GM19455 (cell line): Measurements from ENCODE around the gene PPP2R5B.
A peak's percentile ranks its signal among the peaks of the same experiment; 100 is the strongest.

Experiments
- ATAC-seq: cut with Tn5 transposase; IDR thresholded peaks from one replicate; pipeline ENCODE4 v1.9.1; 2021; ENCODE audit not compliant: unreplicated experiment

Gene PPP2R5B

GRCh38 chr11:64906314-64906635 lies 18.2 kb upstream of the PPP2R5B start:
- no peak for ATAC-seq

DNA sequence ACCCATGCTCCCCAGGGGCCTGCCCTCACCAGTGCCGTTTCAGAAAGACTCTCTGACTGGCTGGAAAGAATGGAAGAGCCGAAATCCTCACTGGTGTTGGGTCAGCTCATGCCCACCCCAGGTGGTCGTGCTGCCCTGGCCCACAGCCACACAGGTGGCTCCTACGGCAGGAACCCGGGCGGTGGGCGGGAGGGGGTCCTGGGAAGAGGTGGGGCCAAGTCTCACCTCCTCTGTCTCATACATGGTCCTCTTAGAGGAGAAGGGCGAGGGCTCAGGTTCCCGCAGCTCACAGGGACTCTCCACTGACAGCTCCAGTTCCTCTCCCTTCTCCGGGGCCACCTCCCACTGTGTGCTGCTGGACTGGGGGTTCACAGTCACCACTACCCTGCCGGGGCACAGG lies 15.7 kb upstream of the PPP2R5B start:
- no peak for ATAC-seq

- ATAC-seq = no peak
These were observed 14.7 kb upstream of the PPP2R5B start for GRCh38 chr11:64909653-64910343.

GRCh38 chr11:64910451-64911093 lies 13.9 kb upstream of the PPP2R5B start:
- no peak for ATAC-seq

DNA sequence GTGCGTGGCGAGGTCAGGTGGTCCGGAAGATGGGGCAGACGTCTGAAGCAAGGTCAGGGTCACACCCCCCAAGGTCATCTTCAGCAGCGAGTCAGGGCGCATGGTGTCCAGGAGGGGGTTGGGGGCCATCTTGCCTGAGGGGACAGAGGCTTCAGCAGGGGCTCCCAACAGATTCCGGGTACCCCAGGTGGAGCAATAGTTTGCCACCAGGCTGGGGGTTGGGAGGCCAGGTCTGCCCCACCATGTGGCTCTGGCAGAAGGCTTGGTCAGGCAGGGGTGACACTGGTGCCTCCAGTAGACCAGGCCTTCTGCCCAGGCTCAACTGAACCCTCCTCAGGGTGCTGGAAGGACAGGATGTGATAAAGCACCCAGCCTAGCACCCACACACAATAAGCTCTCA lies 13.3 kb upstream of the PPP2R5B start:
- no peak for ATAC-seq

DNA sequence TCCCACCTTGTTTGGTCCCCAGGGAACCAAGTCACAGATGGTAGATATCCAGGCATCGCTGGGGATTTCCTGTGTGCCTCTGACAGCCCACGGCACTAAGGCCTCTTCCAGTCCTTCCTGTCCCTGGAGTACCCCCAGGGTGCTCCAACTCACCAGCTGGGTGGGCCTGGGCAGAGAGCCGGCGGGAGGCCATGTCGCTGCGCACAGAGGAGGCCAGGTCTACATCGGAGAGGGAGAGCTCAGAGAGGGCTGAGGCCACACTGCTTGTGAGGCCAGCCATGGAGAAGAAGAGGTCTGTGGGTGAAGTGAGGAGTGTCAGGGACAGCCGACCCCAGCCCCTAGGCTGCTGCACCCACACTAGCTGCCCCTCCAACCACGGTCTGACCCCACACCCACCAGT lies 12.8 kb upstream of the PPP2R5B start:
- ATAC-seq = no peak

GRCh38 chr11:64913171-64913727 lies 11.2 kb upstream of the PPP2R5B start:
- no peak for ATAC-seq

GRCh38 chr11:64914123-64914522 lies 10.4 kb upstream of the PPP2R5B start:
- no peak for ATAC-seq

GRCh38 chr11:64915376-64915887 lies 9.1 kb upstream of the PPP2R5B start:
- no peak for ATAC-seq

DNA sequence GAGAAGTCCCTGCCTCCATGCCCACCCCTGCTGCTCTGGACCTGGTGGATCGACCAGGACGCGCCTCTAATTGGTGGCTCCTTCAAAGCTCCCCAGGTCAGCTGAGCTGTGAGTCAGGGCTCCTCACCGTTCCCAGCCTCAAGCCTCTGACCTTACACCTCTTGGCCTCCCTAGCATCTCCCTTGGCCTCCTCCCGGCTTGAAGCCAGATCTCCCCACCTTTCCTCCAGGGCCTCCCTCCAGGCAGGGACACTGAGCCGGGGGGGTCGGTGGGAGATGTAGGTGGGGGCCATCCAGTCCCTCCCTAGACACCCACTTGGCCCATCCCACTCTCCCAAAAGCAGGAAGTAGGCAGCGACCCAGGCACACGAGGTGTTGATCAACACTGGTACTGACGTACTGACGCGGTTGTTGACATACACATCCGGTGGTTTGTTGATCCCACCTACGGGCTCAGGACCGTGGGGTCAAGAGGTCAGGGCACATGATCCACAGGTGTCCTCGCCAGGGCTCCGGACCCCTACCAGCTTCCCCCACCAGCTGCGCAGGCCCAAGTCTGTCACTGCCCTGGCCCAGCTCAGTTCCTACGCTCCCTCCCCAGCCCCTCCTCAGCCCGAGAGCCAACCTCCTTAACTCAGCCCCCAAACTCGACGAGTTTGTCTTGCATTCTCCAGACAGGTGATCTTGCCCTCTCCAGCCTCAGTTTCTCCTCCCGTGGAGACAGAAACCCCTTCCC lies 8.3 kb upstream of the PPP2R5B start:
- no peak for ATAC-seq

DNA sequence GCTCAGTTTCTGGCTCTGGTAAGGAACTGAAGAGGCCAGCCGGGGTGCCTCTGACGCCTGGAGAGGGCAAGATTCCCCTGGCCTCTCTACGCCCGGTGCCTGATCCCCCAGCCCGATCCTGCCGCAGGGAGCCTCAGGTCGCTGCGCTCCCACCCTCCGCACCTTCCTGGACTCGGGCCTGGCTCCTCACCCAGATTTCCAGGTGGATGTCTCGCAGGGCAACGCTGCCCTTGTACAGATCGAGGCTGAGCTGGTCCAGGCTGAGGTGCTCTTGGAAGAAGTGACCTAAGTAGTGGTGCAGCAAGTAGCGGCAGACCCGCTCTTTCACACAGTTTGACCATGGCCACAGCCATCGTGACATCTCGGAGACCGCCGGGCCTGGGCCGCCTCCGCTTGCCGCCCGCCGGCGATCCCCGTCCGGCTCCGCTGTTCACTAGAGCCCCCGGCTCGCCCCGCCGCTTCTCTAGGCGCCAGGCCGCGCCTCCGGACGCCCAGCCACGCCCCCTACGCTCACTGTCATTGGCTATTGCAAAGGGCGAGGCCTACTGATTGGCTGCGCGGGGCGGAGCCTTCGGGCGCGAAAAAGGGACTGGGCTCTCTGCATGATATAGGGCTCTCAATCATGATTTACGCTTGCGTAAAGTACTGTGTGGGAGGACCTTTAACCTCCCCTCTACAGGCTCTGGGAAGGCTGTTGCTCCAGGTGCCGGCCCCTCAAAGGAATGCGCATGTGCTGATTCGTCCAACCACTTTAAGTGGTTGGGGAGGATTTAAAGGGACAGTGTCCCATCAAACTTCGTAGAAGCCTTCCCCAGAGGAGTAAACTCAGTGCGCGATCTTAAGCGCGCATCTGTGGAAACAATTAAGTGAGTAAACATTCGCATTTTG lies 7.5 kb upstream of the PPP2R5B start, which contains the start of gene ATG2A:
Gene ATG2A (minus strand): TSS at position 435 of the 888 bp plus-strand sequence. CDS start 74 bp downstream, at position 361.
- ATAC-seq = peak; percentile 89

GRCh38 chr11:64917663-64917995 lies 6.9 kb upstream of the PPP2R5B start:
- no peak for ATAC-seq

GRCh38 chr11:64918017-64918416 lies 6.5 kb upstream of the PPP2R5B start:
- ATAC-seq = no peak

- ATAC-seq = no peak
These were observed 4.9 kb upstream of the PPP2R5B start for GRCh38 chr11:64919627-64920026.

GRCh38 chr11:64920124-64920523 lies 4.4 kb upstream of the PPP2R5B start:
- ATAC-seq = no peak

- ATAC-seq = no peak
These were observed 3.1 kb upstream of the PPP2R5B start for GRCh38 chr11:64921384-64921783.

GRCh38 chr11:64923151-64923661 lies 1.3 kb upstream of the PPP2R5B start:
- no peak for ATAC-seq

DNA sequence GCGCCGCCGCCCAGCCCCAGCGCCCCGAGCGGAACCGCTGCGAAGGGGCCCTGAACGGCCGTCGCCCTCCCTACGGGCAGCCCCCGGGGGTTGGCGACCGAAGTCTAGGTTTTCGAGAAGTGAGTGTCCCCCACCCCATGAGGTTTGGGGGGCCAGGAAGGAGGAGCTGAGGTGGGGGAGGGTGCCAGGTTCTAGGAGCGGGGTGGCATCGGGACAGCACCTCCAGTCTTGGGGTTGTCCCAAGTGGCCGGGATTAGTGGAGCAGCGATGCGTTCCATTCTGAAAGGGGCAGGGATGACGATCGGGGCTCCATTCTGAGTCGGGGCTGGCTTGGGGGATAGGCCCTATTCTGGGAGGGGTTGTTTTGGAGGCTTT lies 408 bp downstream of the PPP2R5B start:
- no peak for ATAC-seq

DNA sequence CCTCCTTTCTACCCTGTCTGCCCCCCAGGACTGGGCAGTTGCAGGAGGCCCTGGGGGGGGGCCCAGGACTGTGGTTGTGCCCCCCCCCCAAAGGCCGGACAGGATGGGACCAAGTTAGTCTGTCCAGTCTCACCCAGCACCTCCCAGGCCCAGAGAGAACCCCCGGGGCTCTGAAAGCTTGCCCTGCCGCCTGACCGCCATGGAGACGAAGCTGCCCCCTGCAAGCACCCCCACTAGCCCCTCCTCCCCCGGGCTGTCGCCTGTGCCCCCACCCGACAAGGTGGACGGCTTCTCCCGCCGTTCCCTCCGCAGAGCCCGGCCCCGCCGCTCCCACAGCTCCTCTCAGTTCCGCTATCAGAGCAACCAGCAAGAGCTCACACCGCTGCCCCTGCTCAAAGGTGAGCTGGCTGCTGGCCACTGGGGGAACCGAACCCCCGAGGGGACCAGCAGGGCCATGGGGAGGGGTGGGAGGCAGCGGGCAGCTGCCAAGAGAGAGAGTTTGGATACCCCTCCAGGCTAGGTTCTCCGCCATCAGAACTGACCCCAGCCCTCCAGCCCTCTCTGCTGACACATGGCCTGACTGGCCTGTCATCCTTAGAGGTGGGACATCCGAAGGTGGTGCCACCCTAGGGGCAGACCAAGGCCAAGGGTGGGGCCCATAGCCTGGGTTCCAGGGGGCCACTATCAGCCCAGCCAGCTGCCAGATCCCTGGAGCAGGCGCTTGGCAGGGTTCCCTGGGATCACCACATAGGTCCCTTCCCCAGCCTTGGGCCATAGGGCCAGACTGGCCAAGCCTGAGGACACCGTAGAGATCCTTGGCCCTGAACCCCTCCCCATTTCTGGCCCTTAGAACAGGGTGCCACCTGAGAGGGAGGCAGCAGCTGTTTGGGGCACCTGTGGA lies 1.3 kb downstream of the PPP2R5B start:
- ATAC-seq = no peak

- ATAC-seq = no peak
These were observed 2.2 kb downstream of the PPP2R5B start for GRCh38 chr11:64926689-64927088.
